ENCODE data around the gene ATP9A.

Gene ATP9A

GRCh38 chr20:51547951-51548350, 220.2 kb downstream of the ATP9A start:
- no peaks in the 10 kb centered on the region for H3K27me3 ChIP-seq (ENCODE audit: control insufficient read depth in 1 of 2, insufficient read depth in 2 of 2, low read length in 2 of 2)
- no peaks in the 10 kb centered on the region for H3K36me3 ChIP-seq (ENCODE audit: control insufficient read depth in 2 of 2, insufficient read depth in 2 of 2, low read length in 2 of 2)
- H3K9me3 ChIP-seq (ENCODE audit: control insufficient read depth in 2 of 2, low read length in 2 of 2), result no peaks in the 10 kb centered on the region
- H3K27ac ChIP-seq (ENCODE audit: low read length), result no peak overlapping the region
- no peak overlapping the region for H3K4me3 ChIP-seq (ENCODE audit: low read length in 2 of 2)
- no peak overlapping the region for H3K9ac ChIP-seq (ENCODE audit: low read length in 2 of 2)
- H3K4me1 ChIP-seq (ENCODE audit: control insufficient read depth, insufficient read depth, low read length), result peaks cover 4% of the 10 kb centered on the region

All from stomach smooth muscle (tissue), 2 donors.